IMR-90 (cell line): ENCODE results near the gene GUCY1B1. TPM values are rescaled to one million over a fixed set of nuclear protein-coding genes. Genes with fewer than 3 reads are reported as not detected.

Experiments
- ATAC-seq: fragments of 200-7000 bp; cut with Tn5 transposase; 2 replicates; pipeline ENCODE4 v1.9.1; 2020; ENCODE audit warnings: low read depth, mild to moderate bottlenecking, moderate library complexity
- BruUV-seq: library from RNA; stranded (reverse); fragments of 400-500 nt; replicated peaks from 2 replicates; lab custom pipeline; 2021; lab: Mats Ljungman, UMichigan
- CTCF ChIA-PET: fragments of 300-600 bp; formaldehyde crosslinking; extraction: SDS; loops from one replicate; lab custom pipeline; 2021; ENCODE audit warnings: antibody characterized with exemption; lab: Yijun Ruan, JAX
- POLR2A ChIA-PET: fragments of 300-600 bp; sonication (Branson Sonifier 250); formaldehyde crosslinking; loops from one replicate; lab custom pipeline; 2022; ENCODE audit warnings: antibody characterized with exemption; ENCODE audit not compliant: unreplicated experiment; lab: Charles Lee
- DNase-seq: peaks from one replicate; pipeline ENCODE4 v3.0.0; 2013
- H2AFZ ChIP-seq: replicated peaks from 2 replicates; pipeline ENCODE3; 2013; ENCODE audit warnings: low read length, mild to moderate bottlenecking; ENCODE audit not compliant: poor library complexity
- H2AK5ac ChIP-seq: 2 replicates; pipeline ENCODE4 v1.6.1; 2013; ENCODE audit warnings: low read depth, low read length, inconsistent platforms
- H2AK9ac ChIP-seq: replicated peaks from 2 replicates; pipeline ENCODE3; 2013; ENCODE audit warnings: mild to moderate bottlenecking, low read depth, low read length, moderate library complexity; ENCODE audit not compliant: poor library complexity
- H2BK120ac ChIP-seq: 2 replicates; pipeline ENCODE4 v1.6.1; 2013; ENCODE audit warnings: low read depth, low read length, inconsistent platforms
- H2BK15ac ChIP-seq: 3 replicates; pipeline ENCODE4 v1.6.1; 2013; ENCODE audit warnings: low read depth, low read length, inconsistent platforms
- H2BK20ac ChIP-seq: 2 replicates; pipeline ENCODE4 v1.6.1; 2013; ENCODE audit warnings: low read depth, mild to moderate bottlenecking, inconsistent platforms, low read length, moderate library complexity
- H2BK5ac ChIP-seq: 2 replicates; pipeline ENCODE4 v1.6.1; 2013; ENCODE audit warnings: mild to moderate bottlenecking, low read depth, low read length, inconsistent platforms; ENCODE audit not compliant: poor library complexity, severe bottlenecking
- H3K14ac ChIP-seq: replicated peaks from 2 replicates; pipeline ENCODE4 v1.6.1; 2013; ENCODE audit warnings: low read depth, low read length, inconsistent platforms
- H3K18ac ChIP-seq: 2 replicates; pipeline ENCODE4 v1.6.1; 2013; ENCODE audit warnings: low read depth, low read length, control low read depth
- H3K23ac ChIP-seq: 2 replicates; pipeline ENCODE4 v1.6.1; 2013; ENCODE audit warnings: low read depth, low read length, inconsistent platforms
- H3K27ac ChIP-seq: 2 replicates; pipeline ENCODE4 v1.5.1; 2013; ENCODE audit warnings: mild to moderate bottlenecking, control low read depth, low read length; ENCODE audit not compliant: insufficient read depth
- H3K27me3 ChIP-seq: 2 replicates; pipeline ENCODE4 v1.6.1; 2013; ENCODE audit warnings: low read length; ENCODE audit not compliant: control insufficient read depth, insufficient read depth
- H3K36me3 ChIP-seq: 2 replicates; pipeline ENCODE4 v1.6.1; 2013; ENCODE audit warnings: low read length, mixed read lengths; ENCODE audit not compliant: control insufficient read depth, insufficient read depth
- H3K4ac ChIP-seq: 2 replicates; pipeline ENCODE4 v1.6.1; 2013; ENCODE audit warnings: low read depth, low read length, inconsistent platforms
- H3K4me1 ChIP-seq: 2 replicates; pipeline ENCODE4 v1.6.1; 2013; ENCODE audit warnings: low read length, mixed read lengths; ENCODE audit not compliant: control insufficient read depth, insufficient read depth
- H3K4me2 ChIP-seq: 2 replicates; pipeline ENCODE4 v1.6.1; 2013; ENCODE audit warnings: low read depth, mild to moderate bottlenecking, control low read depth, low read length, moderate library complexity
- H3K4me3 ChIP-seq: 2 replicates; pipeline ENCODE4 v1.5.1; 2013; ENCODE audit warnings: low read depth, mild to moderate bottlenecking, control low read depth, low read length, moderate library complexity; ENCODE audit not compliant: insufficient read depth
- H3K56ac ChIP-seq: 2 replicates; pipeline ENCODE4 v1.6.1; 2013; ENCODE audit warnings: low read length, inconsistent platforms; ENCODE audit not compliant: insufficient read depth; ENCODE audit errors: extremely low read depth
- H3K79me1 ChIP-seq, 2 experiments: 2 replicates each; pipeline ENCODE4 v1.6.1; 2013; ENCODE audit warnings: low read length in 2 of 2, inconsistent platforms in 1 of 2, low read depth in 1 of 2
- H3K9ac ChIP-seq: 2 replicates; pipeline ENCODE4 v1.6.1; 2013; ENCODE audit warnings: low read depth, low read length, control low read depth
- H3K9me1 ChIP-seq: 2 replicates; pipeline ENCODE4 v1.6.1; 2013; ENCODE audit warnings: low read length, inconsistent platforms; ENCODE audit not compliant: insufficient read depth
- H3K9me3 ChIP-seq: 2 replicates; pipeline ENCODE4 v1.6.1; 2013; ENCODE audit warnings: low read length; ENCODE audit not compliant: control insufficient read depth, insufficient read depth
- H4K20me1 ChIP-seq: 2 replicates; pipeline ENCODE4 v1.6.1; 2013; ENCODE audit warnings: low read length, inconsistent platforms; ENCODE audit not compliant: insufficient read depth
- H4K5ac ChIP-seq: 2 replicates; pipeline ENCODE4 v1.6.1; 2013; ENCODE audit warnings: mild to moderate bottlenecking, low read depth, low read length, control low read depth
- H4K8ac ChIP-seq, 2 experiments: 2 replicates each; pipeline ENCODE4 v1.6.1; 2013; ENCODE audit warnings: low read depth in 2 of 2, low read length in 2 of 2, control low read depth in 1 of 2, inconsistent platforms in 1 of 2
- H4K91ac ChIP-seq: 2 replicates; pipeline ENCODE4 v1.6.1; 2013; ENCODE audit warnings: low read depth, low read length, inconsistent platforms; ENCODE audit not compliant: insufficient read depth
- CEBPB ChIP-seq: IDR thresholded peaks from 2 replicates; pipeline ENCODE4 v1.6.1; 2012; ENCODE audit warnings: low read depth, low read length, improper control_type of control experiment
- ELK1 ChIP-seq: fragments of 150-350 bp; IDR thresholded peaks from 2 replicates; pipeline ENCODE4 v1.6.1; 2016; ENCODE audit warnings: low read depth, mild to moderate bottlenecking, low read length, moderate library complexity, borderline replicate concordance
- MAZ ChIP-seq: IDR thresholded peaks from 2 replicates; pipeline ENCODE4 v1.6.1; 2012; ENCODE audit warnings: low read depth, mild to moderate bottlenecking, low read length, improper control_type of control experiment, moderate library complexity, borderline replicate concordance
- NFE2L2 ChIP-seq: fragments of 150-350 bp; IDR thresholded peaks from 2 replicates; pipeline ENCODE4 v1.6.1; 2016; ENCODE audit warnings: low read depth, mild to moderate bottlenecking, low read length
- POLR2A ChIP-seq: IDR thresholded peaks from 2 replicates; pipeline ENCODE4 v1.6.1; 2012; ENCODE audit warnings: mild to moderate bottlenecking, low read depth, low read length
- RAD21 ChIP-seq: IDR thresholded peaks from 2 replicates; pipeline ENCODE4 v1.6.1; 2012; ENCODE audit warnings: low read length, improper control_type of control experiment
- RFX5 ChIP-seq: IDR thresholded peaks from 2 replicates; pipeline ENCODE4 v1.8.0; 2012; ENCODE audit warnings: low read depth, mild to moderate bottlenecking, low read length, moderate library complexity
- SMC3 ChIP-seq: fragments of 150-350 bp; IDR thresholded peaks from 2 replicates; pipeline ENCODE4 v1.6.1; 2016; ENCODE audit warnings: low read depth, mild to moderate bottlenecking, antibody characterized with exemption, low read length, moderate library complexity
- USF2 ChIP-seq: fragments of 150-350 bp; IDR thresholded peaks from 2 replicates; pipeline ENCODE4 v1.6.1; 2017; ENCODE audit warnings: mild to moderate bottlenecking, antibody characterized with exemption, low read length, low read depth
- WGBS, 2 experiments: methylation state at CpG; one replicate each; pipeline versions ENCODE4 v1.1.5 to v1.1.7; 2013; ENCODE audit warnings: missing lambda C conversion rate in 2 of 2; ENCODE audit not compliant: insufficient read length in 1 of 2; ENCODE audit errors: extremely low coverage in 2 of 2; 5-methylcytosine and 5-hydroxymethylcytosine counted together
- dilution Hi-C: fragments of 300-500 bp; cut with HindIII; formaldehyde crosslinking; loops from one replicate; pipeline ENCODE4 v1.14.3; 2018; ENCODE audit warnings: low sequenced_read_pairs; ENCODE audit not compliant: unreplicated experiment
- in situ Hi-C: fragments of 300-500 bp; cut with MboI; formaldehyde crosslinking; loops from 3 replicates; pipeline ENCODE4 v1.14.3; 2019; ENCODE audit warnings: low sequenced_read_pairs, inconsistent platforms, mixed read lengths
- intact Hi-C: fragments of 100-400 bp; cut with micrococcal nuclease; formaldehyde crosslinking; loops from 2 replicates; pipeline ENCODE4 v1.10.0; 2022
- polyA plus RNA-seq, 3 experiments: library from polyadenylated mRNA; depleted of rRNA; stranded (reverse); fragments of >200 nt; gene quantifications; 2 replicates each; pipeline ENCODE4 v1.2.3, GENCODE V29; 2012; ENCODE audit warnings: low replicate concordance in 1 of 3
- total RNA-seq: library from RNA; depleted of rRNA; stranded (reverse); fragments of >200 nt; gene quantifications from 2 replicates; pipeline ENCODE4 v1.2.3, GENCODE V29; 2012
- TF ChIP-seq, protein P1 (sequence below): conservative IDR thresholded peaks from 2 replicates; pipeline ENCODE4 v1.5.1; 2012; ENCODE audit warnings: mild to moderate bottlenecking, low read depth, low read length, improper control_type of control experiment

GUCY1B1 gene
- total and polyA plus RNA-seq, 2 of the 4 experiments (the other 2 are of a cell fraction), result 2.9 to 3.8 TPM

GRCh38 chr4:155749041-155749440 is 9.8 kb upstream of the GUCY1B1 start:
- ATAC-seq (no peak), DNase-seq (no peak)
- no peak overlapping the region for H3K4ac ChIP-seq
- H3K9ac ChIP-seq, result no peak overlapping the region
- no peaks in the 10 kb centered on the region for H3K36me3 ChIP-seq
- 0 out of 2 replicates have a peak, but pooled peaks cover 2% of the 10 kb centered on the region for H3K27me3 ChIP-seq
- H3K27ac ChIP-seq, result no peak overlapping the region
- no peak overlapping the region for H2AK9ac ChIP-seq
- dilution Hi-C loops (no loop called here), intact Hi-C loops (no loop called here), in situ Hi-C loops (no loop called here)
- no peak overlapping the region for H4K5ac ChIP-seq
- no peak overlapping the region for H3K4me3 ChIP-seq
- H3K4me2 ChIP-seq, result no peak overlapping the region
- no peak overlapping the region for H2AFZ ChIP-seq
- POLR2A ChIA-PET, result no interaction called here
- H2BK120ac ChIP-seq, result no peak overlapping the region
- no peak for TF ChIP-seq MAZ
- no peak for TF ChIP-seq RFX5
- TF ChIP-seq RAD21, result no peak
- no peak for TF ChIP-seq POLR2A
- no peak for TF ChIP-seq NFE2L2
- TF ChIP-seq, protein P1, sequence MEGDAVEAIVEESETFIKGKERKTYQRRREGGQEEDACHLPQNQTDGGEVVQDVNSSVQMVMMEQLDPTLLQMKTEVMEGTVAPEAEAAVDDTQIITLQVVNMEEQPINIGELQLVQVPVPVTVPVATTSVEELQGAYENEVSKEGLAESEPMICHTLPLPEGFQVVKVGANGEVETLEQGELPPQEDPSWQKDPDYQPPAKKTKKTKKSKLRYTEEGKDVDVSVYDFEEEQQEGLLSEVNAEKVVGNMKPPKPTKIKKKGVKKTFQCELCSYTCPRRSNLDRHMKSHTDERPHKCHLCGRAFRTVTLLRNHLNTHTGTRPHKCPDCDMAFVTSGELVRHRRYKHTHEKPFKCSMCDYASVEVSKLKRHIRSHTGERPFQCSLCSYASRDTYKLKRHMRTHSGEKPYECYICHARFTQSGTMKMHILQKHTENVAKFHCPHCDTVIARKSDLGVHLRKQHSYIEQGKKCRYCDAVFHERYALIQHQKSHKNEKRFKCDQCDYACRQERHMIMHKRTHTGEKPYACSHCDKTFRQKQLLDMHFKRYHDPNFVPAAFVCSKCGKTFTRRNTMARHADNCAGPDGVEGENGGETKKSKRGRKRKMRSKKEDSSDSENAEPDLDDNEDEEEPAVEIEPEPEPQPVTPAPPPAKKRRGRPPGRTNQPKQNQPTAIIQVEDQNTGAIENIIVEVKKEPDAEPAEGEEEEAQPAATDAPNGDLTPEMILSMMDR, result no peak
- TF ChIP-seq ELK1, result no peak
- TF ChIP-seq USF2, result no peak
- no peak for TF ChIP-seq CEBPB
- no peak for TF ChIP-seq SMC3
- no peak overlapping the region for H3K18ac ChIP-seq
- no peaks in the 10 kb centered on the region for H3K79me1 ChIP-seq
- no TSS peak for BruUV-seq
- H2BK5ac ChIP-seq, result no peak overlapping the region
- no peak overlapping the region for H2BK15ac ChIP-seq
- H2BK20ac ChIP-seq, result no peak overlapping the region
- no peak overlapping the region for H3K23ac ChIP-seq
- H3K9me1 ChIP-seq, result no peaks in the 10 kb centered on the region
- no peak overlapping the region for H2AK5ac ChIP-seq
- H3K9me3 ChIP-seq, result no peaks in the 10 kb centered on the region
- no CpG with 5 or more reads among the region's 5 CpGs for WGBS, 2 experiments
- H3K56ac ChIP-seq, result no peak overlapping the region
- no peak overlapping the region for H3K14ac ChIP-seq
- H4K91ac ChIP-seq, result no peak overlapping the region
- H4K20me1 ChIP-seq, result no peaks in the 10 kb centered on the region
- CTCF ChIA-PET, result no interaction called here
- no peak overlapping the region for H4K8ac ChIP-seq
- peaks cover 7% of the 10 kb centered on the region for H3K4me1 ChIP-seq
